Islet precursor cell (in vitro differentiated cells): ENCODE measurements around the gene NCK2.
"Not testable (repeated sequence)": the region's sequence is repeated elsewhere in the genome, so short reads cannot be mapped to it uniquely, and the experiment has no call there.

Source experiments
- DNase-seq: peaks from one replicate; pipeline ENCODE4 v3.0.0-alpha.2; 2018

The NCK2 gene

DNA sequence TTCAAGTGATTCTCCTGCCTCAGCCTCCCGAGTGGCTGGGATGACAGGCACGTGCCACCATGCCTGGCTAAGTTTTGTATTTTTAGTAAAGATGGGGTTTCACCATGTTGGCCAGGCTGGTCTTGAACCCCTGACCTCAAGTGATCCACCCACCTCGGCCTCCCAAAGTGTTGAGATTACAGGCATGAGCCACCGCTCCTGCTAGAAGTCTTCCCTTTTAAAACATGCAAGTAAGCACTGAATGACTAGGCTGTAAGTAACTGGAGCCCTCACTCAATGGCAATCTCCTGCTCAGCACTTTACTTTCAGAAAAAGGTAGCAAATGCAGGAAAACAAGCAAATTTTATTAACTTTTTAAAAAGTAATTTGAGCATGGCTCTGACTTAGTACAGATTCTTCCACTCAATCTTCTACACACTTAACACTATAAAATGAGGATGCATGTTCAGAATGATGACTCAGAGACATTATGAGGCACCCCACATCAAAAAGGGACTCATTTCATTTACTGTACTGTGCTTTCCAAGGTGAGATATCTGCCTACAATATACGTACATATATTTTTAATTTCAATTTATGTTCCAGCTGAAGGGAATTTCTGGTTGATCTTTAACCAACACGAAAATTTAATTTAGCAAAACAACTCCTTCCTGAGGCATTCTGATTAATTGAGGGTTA, 6.6 kb upstream of the NCK2 start:
- DNase-seq, result peak; percentile 11

- no peak for DNase-seq
Measured at GRCh38 chr2:105738658-105739241, 6.0 kb upstream of the NCK2 start.

DNA sequence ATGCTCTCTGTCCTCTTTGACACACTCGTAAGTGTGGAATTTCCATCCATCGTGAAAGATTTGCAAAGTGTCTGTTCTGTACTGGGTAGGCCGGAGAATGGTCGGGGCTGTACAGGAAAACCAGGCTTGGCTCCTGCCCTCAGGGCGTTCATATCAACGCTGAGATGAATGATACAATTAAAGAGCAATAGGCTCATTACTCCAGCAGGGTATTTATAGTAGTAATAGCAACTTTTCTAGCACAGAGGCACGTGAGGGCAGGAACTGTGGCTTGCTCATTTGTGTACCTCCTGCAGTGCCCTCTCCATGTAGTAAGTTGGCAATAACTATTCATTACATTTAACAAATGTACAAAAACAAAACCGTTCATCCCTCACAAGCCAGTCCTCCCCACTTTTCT, 5.3 kb upstream of the NCK2 start:
- DNase-seq, result peak; percentile 82

GRCh38 chr2:105739944-105740530, 4.7 kb upstream of the NCK2 start:
- DNase-seq, result no peak

GRCh38 chr2:105741174-105741573, 3.5 kb upstream of the NCK2 start:
- DNase-seq, result no peak

DNA sequence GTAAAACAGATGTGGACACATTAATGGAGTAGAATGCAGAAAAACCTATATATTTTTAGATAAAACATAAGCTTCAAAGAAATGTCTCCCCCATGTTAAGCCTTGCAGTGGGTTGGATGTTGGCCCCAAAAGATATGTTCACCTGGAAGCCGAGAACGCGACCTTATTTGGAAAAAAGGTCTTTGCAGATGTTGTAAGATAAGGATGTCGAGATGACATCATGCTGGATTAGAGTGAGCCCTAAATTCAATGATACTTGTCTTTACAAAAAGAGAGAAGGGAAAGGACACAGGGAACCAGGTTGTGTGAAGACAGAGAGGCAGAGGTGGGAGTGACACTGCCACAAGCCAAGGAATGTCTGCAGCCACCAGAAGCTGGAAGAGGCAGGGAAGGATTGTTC, 3.1 kb upstream of the NCK2 start:
- DNase-seq, result no peak

- peak; percentile 76 for DNase-seq
Measured at GRCh38 chr2:105744091-105744908, 412 bp upstream of the NCK2 start.

DNA sequence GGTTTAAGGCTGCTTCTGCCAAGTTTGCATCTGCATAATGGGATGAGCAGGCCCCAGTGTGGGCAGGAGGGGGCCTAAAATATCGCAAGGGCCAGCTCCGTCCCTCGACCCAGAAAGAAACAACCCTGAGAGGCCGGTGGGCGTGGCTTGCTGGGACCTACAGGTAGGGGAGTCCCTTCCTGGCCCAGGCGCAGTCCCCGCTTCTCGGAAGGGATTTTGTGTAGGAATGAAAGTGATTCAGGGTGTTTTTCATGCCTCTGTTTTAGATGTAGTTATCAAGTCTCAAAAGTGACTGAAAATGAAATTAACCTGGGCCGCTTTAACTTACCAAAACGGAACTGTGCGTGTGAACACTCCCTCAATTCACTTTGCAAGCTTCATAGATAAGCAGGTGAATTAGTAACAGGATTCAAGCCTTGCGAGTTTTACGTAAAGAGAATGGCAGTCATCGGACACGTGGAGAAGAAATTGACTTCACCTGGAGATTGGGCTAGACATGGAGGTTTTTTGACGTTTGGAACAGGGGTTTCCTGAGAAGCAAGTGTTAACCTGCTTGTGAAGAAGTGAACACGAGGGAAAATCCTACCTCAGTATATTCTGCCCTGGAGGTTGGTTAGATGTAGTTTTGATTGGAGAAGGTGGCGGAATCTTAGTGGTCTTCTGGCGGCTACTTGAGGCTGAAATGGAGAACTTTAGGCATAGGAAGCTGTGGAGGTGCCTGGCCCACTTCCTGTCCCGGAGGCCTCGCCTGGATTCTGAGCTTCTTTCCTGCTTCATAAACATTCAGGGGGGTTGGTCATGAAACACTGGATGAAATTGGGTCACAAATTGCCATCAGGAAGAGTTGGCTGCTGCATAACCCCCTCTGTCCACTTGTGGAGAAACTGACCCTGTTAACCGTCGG, 1.7 kb downstream of the NCK2 start:
- DNase-seq, result peak; percentile 73

- DNase-seq, result peak; percentile 20
Measured at GRCh38 chr2:105747254-105747894, 2.7 kb downstream of the NCK2 start.

DNA sequence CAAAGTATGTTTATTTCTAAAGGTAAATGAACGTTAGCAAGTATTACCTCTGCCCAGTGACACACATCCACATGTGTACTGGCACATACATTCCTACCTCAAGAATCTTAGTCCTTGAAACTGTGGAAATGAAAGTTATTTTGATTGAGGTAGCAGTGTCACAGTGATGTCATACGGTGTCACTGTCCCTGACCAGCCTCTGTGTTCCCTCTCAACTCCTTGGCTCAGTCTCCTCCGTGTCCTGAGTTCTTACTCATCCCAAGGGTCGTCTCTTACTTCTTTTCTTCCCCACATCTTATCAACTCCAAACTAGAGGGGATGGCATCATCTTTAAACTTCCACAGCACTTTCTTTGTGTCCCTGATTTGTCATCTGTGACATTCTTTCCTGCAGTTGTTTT, 3.3 kb downstream of the NCK2 start:
- DNase-seq, result peak; percentile 44

DNA sequence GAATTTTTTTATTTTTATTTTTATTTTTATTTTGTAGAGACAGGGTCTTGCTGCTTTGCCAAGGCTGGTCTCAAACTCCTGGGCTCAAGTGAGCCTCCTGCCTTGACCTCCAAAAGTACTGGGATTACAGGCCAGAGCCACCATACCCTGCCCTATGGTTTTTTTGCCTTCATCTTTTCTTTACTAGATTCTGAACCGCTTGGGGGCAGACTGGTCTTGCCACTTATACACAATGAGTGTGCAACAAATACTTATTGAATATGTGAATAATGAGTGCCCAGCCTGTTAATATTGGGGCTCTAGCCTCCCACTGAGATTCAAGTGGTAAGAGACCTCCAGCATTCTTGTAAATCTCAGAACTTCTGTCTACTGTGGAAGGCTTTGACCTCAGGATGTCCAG, 3.9 kb downstream of the NCK2 start:
- DNase-seq, result peak; percentile 29

GRCh38 chr2:105749583-105750400, 5.1 kb downstream of the NCK2 start:
- peak; percentile 52 for DNase-seq

- peak; percentile 20 for DNase-seq
Measured at GRCh38 chr2:105750735-105751134, 6.0 kb downstream of the NCK2 start.

DNA sequence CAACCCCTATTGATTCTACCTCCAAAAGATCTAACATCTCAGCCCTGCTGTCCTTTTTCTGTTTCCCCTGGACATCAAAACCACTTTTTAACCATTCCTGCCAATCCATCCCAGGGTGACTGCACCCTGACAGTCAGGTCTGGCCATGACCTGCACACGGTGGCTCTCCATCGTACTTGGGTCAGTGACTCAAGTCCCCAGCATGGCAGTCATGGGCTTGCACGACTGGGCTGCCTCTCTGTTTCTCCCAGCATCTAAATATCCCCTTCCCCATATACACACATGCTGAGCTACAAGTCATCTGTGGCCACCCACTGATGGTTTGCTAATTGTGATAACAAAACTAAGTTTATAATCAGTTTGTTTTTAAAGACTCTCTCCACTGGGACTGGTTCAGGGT, 6.6 kb downstream of the NCK2 start:
- DNase-seq, result peak; percentile 35

DNA sequence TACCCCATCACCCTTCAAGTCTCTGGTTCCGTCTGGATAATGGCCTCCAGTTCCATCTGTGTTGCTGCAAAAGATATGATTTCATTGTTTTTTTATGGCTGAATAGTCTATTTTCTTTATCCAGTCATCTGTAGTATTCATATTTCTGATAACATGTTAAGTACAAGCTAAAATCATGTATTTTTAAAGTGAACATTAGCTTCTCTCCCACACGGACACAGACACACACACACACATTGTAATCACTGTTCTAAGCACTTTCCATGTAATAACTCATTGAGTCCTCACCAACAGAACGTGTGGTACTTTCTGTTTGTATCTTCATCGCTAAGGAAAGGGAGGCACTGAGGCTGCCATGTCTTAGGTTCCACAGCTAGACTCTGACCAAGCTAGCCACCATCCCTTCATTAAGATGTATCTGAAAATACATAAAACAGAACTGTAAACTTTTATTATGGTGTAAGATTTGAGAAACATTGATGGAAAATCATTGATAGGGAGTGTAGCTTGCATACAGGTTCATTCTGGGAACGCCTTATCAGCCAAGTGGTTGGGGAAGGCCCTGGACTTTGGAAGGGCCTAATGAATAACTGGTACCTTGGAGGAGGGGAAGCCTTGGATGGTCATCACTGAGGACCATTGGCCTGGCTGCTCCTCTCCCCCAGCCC, 8.1 kb downstream of the NCK2 start:
- DNase-seq, result peak; percentile 27

DNA sequence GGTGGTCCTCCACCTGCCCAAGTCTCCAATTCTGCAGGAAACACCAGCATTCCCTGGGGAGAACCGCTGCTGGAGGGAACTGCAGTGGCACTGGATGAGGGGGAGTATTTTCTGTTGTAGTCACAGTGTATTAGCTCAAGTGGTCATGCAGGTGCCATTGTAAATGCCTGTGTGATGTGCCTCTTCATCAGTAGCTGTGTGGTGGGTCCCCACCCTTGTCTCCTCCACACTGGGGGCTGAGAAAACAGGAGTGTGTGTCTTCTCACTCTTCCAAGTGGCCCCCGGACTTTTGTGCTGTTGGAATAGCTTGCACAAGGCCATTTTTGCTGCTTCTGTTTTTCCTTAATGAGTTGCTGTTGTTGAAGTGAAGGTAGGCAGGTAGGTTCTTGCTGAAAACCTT, 8.7 kb downstream of the NCK2 start:
- no peak for DNase-seq

- DNase-seq, result peak; percentile 35
Measured at GRCh38 chr2:105754011-105754410, 9.3 kb downstream of the NCK2 start.

GRCh38 chr2:105754994-105755393, 10.3 kb downstream of the NCK2 start:
- no peak for DNase-seq

DNA sequence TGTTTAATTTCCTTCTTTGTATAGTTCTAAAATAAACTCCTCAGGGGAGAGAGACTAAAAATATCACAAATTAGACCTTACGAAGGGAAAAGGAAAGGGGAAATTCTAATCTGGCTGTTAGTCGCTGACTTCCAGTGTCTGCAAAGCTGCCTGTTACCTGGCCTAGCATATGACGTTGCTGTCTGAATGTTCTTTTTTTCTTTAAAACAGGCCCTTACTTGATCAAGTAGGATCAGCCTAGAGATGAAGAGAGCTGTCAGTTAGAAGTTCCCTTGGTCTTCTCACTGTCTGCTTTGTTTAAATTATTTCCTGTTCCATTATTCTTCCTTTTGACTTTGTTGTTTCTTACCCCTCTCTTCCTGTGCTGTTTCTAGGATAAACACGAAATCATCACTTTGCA, 11.2 kb downstream of the NCK2 start:
- no peak for DNase-seq

GRCh38 chr2:105756435-105756834, 11.7 kb downstream of the NCK2 start:
- DNase-seq, result peak; percentile 18

GRCh38 chr2:105756865-105757264, 12.2 kb downstream of the NCK2 start:
- not testable (repeated sequence) for DNase-seq
